ENCODE results near the gene ZNF574.

GRCh38 chr19:42052241-42052863 is 23.6 kb upstream of the ZNF574 start:
- TF ChIP-seq CTCF (conservative IDR thresholded peaks at IDR 0.05) = no peak
- TF ChIP-seq ZFX (IDR thresholded peaks at IDR 0.05) = no peak

Data from C4-2B (cell line).